A549 (cell line): ENCODE data around the gene SPIRE1.

ENCODE experiments used
- EP300 ChIP-seq, 2 experiments: fragments of >200 bp; sonication (Bioruptor Twin); formaldehyde crosslinking; IDR thresholded peaks; 2 replicates in 1 of 2; 3 replicates in 1 of 2; pipeline ENCODE4 v1.6.1; 2016 to 2017
- HDAC2 ChIP-seq: fragments of 200-600 bp; sonication (generic); IDR thresholded peaks from 2 replicates; pipeline ENCODE4 v1.6.1; 2016
- KDM1A ChIP-seq: fragments of 200-600 bp; sonication (generic); IDR thresholded peaks from 2 replicates; pipeline ENCODE4 v1.6.1; 2016; ENCODE audit warnings: low read depth, mild to moderate bottlenecking
- MAFK ChIP-seq: fragments of 450-650 bp; IDR thresholded peaks from 2 replicates; pipeline ENCODE4 v1.6.1; 2014; ENCODE audit not compliant: partially characterized antibody
- MYC ChIP-seq: IDR thresholded peaks from 2 replicates; pipeline ENCODE4 v1.6.1; 2012; ENCODE audit warnings: mild to moderate bottlenecking, inconsistent platforms, low read length, improper control_type of control experiment, borderline replicate concordance
- NR3C1 ChIP-seq: fragments of >200 bp; sonication (Bioruptor Twin); formaldehyde crosslinking; IDR thresholded peaks from 3 replicates; pipeline ENCODE4 v1.6.1; 2017
- SREBF2 ChIP-seq: fragments of 450-650 bp; IDR thresholded peaks from 2 replicates; pipeline ENCODE4 v1.6.1; 2014; ENCODE audit warnings: mild to moderate bottlenecking, moderate library complexity
- TF ChIP-seq, protein P1 (sequence below): IDR thresholded peaks from 2 replicates; pipeline ENCODE4 v1.6.1; 2012
- TF ChIP-seq, protein P2 (sequence below): fragments of 250-450 bp; sonication (Bioruptor Pico); IDR thresholded peaks from 2 replicates; pipeline ENCODE4 v1.5.0; 2021; ENCODE audit warnings: mild to moderate bottlenecking, moderate library complexity, borderline replicate concordance
- TF ChIP-seq, protein P3 (sequence below): fragments of >200 bp; sonication (Bioruptor Twin); formaldehyde crosslinking; IDR thresholded peaks from 3 replicates; pipeline ENCODE4 v1.5.1; 2016
- TF ChIP-seq, protein P4 (sequence below): fragments of >200 bp; sonication (Bioruptor Twin); formaldehyde crosslinking; IDR thresholded peaks from 2 replicates; pipeline ENCODE4 v1.6.1; 2016

DNA sequence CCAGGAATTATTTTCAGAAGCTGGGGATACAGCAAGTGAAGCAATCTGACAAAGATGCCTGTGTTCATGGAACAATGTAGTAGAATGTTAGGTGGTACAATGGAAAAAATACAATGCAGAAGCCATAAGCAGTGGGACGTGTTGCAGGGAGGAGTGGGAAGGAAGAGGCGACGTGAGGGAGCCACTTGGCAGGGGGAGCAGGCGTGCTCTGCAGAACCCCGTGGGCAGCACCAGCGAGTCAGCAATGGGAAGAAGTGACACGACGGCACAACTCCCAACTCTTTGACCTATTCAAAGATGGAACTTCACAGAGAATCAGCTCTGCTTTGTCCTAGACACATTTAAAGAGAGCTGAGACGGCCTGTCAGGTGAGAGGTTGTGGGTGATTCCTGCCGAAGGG, 219.7 kb downstream of the SPIRE1 start:
- TF ChIP-seq, protein P1, sequence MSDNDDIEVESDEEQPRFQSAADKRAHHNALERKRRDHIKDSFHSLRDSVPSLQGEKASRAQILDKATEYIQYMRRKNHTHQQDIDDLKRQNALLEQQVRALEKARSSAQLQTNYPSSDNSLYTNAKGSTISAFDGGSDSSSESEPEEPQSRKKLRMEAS: no peak
- TF ChIP-seq SREBF2 (no peak), MYC (no peak), KDM1A (no peak), NR3C1 (no peak), MAFK (no peak), EP300 (IDR thresholded peaks at IDR 0.05) (no peak), HDAC2 (no peak)
- TF ChIP-seq, protein P2, sequence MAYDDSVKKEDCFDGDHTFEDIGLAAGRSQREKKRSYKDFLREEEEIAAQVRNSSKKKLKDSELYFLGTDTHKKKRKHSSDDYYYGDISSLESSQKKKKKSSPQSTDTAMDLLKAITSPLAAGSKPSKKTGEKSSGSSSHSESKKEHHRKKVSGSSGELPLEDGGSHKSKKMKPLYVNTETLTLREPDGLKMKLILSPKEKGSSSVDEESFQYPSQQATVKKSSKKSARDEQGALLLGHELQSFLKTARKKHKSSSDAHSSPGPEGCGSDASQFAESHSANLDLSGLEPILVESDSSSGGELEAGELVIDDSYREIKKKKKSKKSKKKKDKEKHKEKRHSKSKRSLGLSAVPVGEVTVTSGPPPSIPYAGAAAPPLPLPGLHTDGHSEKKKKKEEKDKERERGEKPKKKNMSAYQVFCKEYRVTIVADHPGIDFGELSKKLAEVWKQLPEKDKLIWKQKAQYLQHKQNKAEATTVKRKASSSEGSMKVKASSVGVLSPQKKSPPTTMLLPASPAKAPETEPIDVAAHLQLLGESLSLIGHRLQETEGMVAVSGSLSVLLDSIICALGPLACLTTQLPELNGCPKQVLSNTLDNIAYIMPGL (CRISPR knock-in tag): no peak
- TF ChIP-seq, protein P3, sequence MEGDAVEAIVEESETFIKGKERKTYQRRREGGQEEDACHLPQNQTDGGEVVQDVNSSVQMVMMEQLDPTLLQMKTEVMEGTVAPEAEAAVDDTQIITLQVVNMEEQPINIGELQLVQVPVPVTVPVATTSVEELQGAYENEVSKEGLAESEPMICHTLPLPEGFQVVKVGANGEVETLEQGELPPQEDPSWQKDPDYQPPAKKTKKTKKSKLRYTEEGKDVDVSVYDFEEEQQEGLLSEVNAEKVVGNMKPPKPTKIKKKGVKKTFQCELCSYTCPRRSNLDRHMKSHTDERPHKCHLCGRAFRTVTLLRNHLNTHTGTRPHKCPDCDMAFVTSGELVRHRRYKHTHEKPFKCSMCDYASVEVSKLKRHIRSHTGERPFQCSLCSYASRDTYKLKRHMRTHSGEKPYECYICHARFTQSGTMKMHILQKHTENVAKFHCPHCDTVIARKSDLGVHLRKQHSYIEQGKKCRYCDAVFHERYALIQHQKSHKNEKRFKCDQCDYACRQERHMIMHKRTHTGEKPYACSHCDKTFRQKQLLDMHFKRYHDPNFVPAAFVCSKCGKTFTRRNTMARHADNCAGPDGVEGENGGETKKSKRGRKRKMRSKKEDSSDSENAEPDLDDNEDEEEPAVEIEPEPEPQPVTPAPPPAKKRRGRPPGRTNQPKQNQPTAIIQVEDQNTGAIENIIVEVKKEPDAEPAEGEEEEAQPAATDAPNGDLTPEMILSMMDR: no peak
- TF ChIP-seq, protein P4, sequence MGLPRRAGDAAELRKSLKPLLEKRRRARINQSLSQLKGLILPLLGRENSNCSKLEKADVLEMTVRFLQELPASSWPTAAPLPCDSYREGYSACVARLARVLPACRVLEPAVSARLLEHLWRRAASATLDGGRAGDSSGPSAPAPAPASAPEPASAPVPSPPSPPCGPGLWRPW: no peak
